Transverse colon (tissue), 4 donors: ENCODE results near the gene TOX2. TPM values are rescaled to one million over a fixed set of nuclear protein-coding genes. Genes with fewer than 3 reads are reported as not detected.

ENCODE experiments used
- DNase-seq: peaks from one replicate; pipeline ENCODE4 v3.0.0-alpha.2; 2019
- H3K27ac ChIP-seq, 4 donors: fragments of 200-600 bp; sonication (generic); 2 replicates each; pipeline ENCODE4 v1.5.1; 2016 to 2018; ENCODE audit warnings: inconsistent platforms in 4 of 4
- H3K27me3 ChIP-seq: fragments of 200-600 bp; sonication (generic); 2 replicates; pipeline ENCODE4 v1.5.1; 2017; ENCODE audit warnings: inconsistent platforms
- H3K36me3 ChIP-seq, 4 donors: fragments of 200-600 bp; sonication (generic); 2 replicates each; pipeline ENCODE4 v1.5.1; 2017 to 2019; ENCODE audit warnings: inconsistent platforms in 4 of 4
- H3K4me1 ChIP-seq, 4 donors: fragments of 200-600 bp; sonication (generic); 2 replicates each; pipeline ENCODE4 v1.5.1; 2017 to 2020; ENCODE audit warnings: inconsistent platforms in 4 of 4
- H3K4me3 ChIP-seq, 4 donors: fragments of 200-600 bp; sonication (generic); 1 replicate in 1 of 4; 2 replicates in 3 of 4; pipeline versions ENCODE4 v1.5.1 to v1.6.1; 2017 to 2019; ENCODE audit warnings: inconsistent platforms in 4 of 4
- H3K9me3 ChIP-seq, 2 donors: fragments of 200-600 bp; sonication (generic); 2 replicates each; pipeline ENCODE4 v1.5.1; 2017 to 2019; ENCODE audit warnings: inconsistent platforms in 2 of 2
- EP300 ChIP-seq: sonication (generic); formaldehyde crosslinking; IDR thresholded peaks from one replicate; pipeline ENCODE4 v1.6.1; 2017; ENCODE audit warnings: antibody characterized with exemption, low read depth
- POLR2A ChIP-seq: fragments of 450-650 bp; IDR thresholded peaks from one replicate; pipeline ENCODE4 v1.6.1; 2016; ENCODE audit warnings: antibody characterized with exemption, mild to moderate bottlenecking, moderate library complexity
- POLR2AphosphoS5 ChIP-seq, 3 donors: sonication (generic); formaldehyde crosslinking; IDR thresholded peaks; one replicate each; pipeline ENCODE4 v1.6.1; 2016; ENCODE audit warnings: antibody characterized with exemption in 3 of 3
- WGBS, 2 donors: methylation state at CpG; one replicate each; pipeline ENCODE4 v1.1.5; 2018; ENCODE audit warnings: low coverage in 1 of 2; 5-methylcytosine and 5-hydroxymethylcytosine counted together
- in situ Hi-C, 4 donors: fragments of 200-750 bp; cut with MboI; loops; one replicate each; pipeline versions ENCODE4 v1.15.0 to v1.15.1; 2017; ENCODE audit warnings: low sequenced_read_pairs in 3 of 4, low pct_ligation_motif_present in 1 of 4, low pct_unique_long_range_greater_than_20kb in 1 of 4
- intact Hi-C: fragments of 100-400 bp; cut with DNase I; formaldehyde crosslinking; loops from one replicate; pipeline ENCODE4 v1.15.1; 2023; ENCODE audit warnings: low total_unique reads
- total RNA-seq, 4 donors: library from RNA; depleted of rRNA; stranded (reverse); fragments of >200 nt; gene quantifications; one replicate each; pipeline ENCODE4 v1.1.0, GENCODE V29; 2016
- TF ChIP-seq, protein P1 (sequence below), 5 experiments: fragments of 200-600 bp in 3 of 5; fragments of 450-650 bp in 2 of 5; sonication (generic) in 3 of 5; IDR thresholded peaks; 1 replicate in 2 of 5; 2 replicates in 3 of 5; pipeline ENCODE4 v1.5.1; 2016 to 2017; ENCODE audit warnings: antibody characterized with exemption in 5 of 5, inconsistent platforms in 3 of 5, mild to moderate bottlenecking in 2 of 5, moderate library complexity in 1 of 5

Gene TOX2
- total RNA-seq, 4 donors from 2014 or later, result 1.5 to 15.7 (median 6.8) TPM

GRCh38 chr20:43946206-43946491 lies 31.5 kb downstream of the TOX2 start:
- Histone ChIP-seq H3K27me3 (no peaks in the 10 kb centered on the region), H3K4me3 (no peak overlapping the region), H3K9me3 (no peaks in the 10 kb centered on the region), H3K27ac (no peak overlapping the region), H3K36me3 (no peaks in the 10 kb centered on the region), H3K4me1 (peaks cover 0 to 29% (median 20%) of the 10 kb centered on the region in 4 donors)
- TF ChIP-seq POLR2A (no peak), POLR2AphosphoS5 (IDR thresholded peaks at IDR 0.05) (no peak), EP300 (no peak)
- TF ChIP-seq, protein P1, sequence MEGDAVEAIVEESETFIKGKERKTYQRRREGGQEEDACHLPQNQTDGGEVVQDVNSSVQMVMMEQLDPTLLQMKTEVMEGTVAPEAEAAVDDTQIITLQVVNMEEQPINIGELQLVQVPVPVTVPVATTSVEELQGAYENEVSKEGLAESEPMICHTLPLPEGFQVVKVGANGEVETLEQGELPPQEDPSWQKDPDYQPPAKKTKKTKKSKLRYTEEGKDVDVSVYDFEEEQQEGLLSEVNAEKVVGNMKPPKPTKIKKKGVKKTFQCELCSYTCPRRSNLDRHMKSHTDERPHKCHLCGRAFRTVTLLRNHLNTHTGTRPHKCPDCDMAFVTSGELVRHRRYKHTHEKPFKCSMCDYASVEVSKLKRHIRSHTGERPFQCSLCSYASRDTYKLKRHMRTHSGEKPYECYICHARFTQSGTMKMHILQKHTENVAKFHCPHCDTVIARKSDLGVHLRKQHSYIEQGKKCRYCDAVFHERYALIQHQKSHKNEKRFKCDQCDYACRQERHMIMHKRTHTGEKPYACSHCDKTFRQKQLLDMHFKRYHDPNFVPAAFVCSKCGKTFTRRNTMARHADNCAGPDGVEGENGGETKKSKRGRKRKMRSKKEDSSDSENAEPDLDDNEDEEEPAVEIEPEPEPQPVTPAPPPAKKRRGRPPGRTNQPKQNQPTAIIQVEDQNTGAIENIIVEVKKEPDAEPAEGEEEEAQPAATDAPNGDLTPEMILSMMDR (IDR thresholded peaks at IDR 0.05), result no peak
- 85% methylated on average over 2 of the region's 2 CpGs; no CpG with 5 or more reads in 1 of the 2 donors for WGBS, 2 donors
- DNase-seq, result no peak
- intact Hi-C loops (no loop called here), in situ Hi-C loops (no loop called here)

DNA sequence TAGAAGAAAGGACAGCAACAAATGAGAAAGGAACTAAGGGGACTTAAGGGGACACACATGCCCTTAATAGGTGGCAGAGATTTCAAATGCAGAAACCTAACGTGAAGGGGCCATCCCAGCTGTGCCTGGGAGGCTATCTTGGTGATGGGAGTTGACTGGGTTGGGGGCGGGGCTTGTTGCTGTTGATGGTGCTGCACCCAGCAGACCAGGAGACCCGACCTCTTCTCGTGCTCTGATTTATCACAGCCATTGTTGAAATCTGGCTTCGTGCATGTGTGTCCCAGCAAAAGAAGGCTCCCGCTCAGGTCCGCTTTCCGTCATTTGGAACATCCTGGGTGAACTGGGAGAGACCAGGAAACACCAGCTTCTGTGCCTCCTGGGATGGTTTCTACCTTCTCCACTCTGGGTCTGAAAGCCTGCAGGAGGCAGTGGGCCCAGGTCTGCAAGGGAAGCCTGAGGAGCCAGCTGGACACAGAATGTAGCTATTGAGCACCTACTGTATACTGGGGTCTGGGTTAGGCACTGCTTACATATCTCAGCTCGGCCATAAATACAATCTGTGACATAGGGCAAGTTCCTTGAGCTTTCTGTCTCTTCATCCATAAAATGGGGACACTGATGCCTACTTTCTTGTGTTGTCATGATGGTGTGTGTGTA lies 32.1 kb downstream of the TOX2 start:
- H3K36me3 ChIP-seq, result no peaks in the 10 kb centered on the region
- 79 to 81% methylated on average over 6 to 9 of the region's 9 CpGs for WGBS, 2 donors
- no peak overlapping the region for H3K4me3 ChIP-seq
- H3K27me3 ChIP-seq, result no peaks in the 10 kb centered on the region
- no peaks in the 10 kb centered on the region for H3K9me3 ChIP-seq
- DNase-seq, result no peak
- no peak for TF ChIP-seq POLR2AphosphoS5 (IDR thresholded peaks at IDR 0.05)
- no peak for TF ChIP-seq POLR2A
- TF ChIP-seq EP300, result no peak
- TF ChIP-seq, protein P1 (IDR thresholded peaks at IDR 0.05), result no peak
- peaks cover 0 to 22% (median 16%) of the 10 kb centered on the region in 4 donors for H3K4me1 ChIP-seq
- in situ Hi-C loops, result no loop called here
- intact Hi-C loops, result no loop called here
- no peak overlapping the region for H3K27ac ChIP-seq

GRCh38 chr20:43947316-43947710 lies 32.7 kb downstream of the TOX2 start:
- Histone ChIP-seq H3K9me3 (no peaks in the 10 kb centered on the region), H3K4me3 (no peak overlapping the region), H3K27me3 (no peaks in the 10 kb centered on the region), H3K27ac (no peak overlapping the region), H3K36me3 (no peaks in the 10 kb centered on the region), H3K4me1 (peaks cover 0 to 17% (median 11%) of the 10 kb centered on the region in 4 donors)
- in situ Hi-C loops, result no loop called here
- no peak for TF ChIP-seq EP300
- TF ChIP-seq POLR2AphosphoS5 (IDR thresholded peaks at IDR 0.05), result no peak
- TF ChIP-seq, protein P1 (IDR thresholded peaks at IDR 0.05), result no peak
- no peak for TF ChIP-seq POLR2A
- no peak for DNase-seq
- 85 to 100% methylated on average over 1 to 6 of the region's 6 CpGs for WGBS, 2 donors
- intact Hi-C loops, result no loop called here

- Histone ChIP-seq H3K36me3 (no peaks in the 10 kb centered on the region), H3K27ac (no peak overlapping the region), H3K4me1 (peaks cover 0 to 7% (median 3%) of the 10 kb centered on the region in 4 donors), H3K27me3 (no peaks in the 10 kb centered on the region), H3K9me3 (no peaks in the 10 kb centered on the region), H3K4me3 (no peak overlapping the region)
- intact Hi-C loops (no loop called here), in situ Hi-C loops (no loop called here)
- DNase-seq, result no peak
- TF ChIP-seq, protein P1 (IDR thresholded peaks at IDR 0.05), result no peak
- TF ChIP-seq EP300 (no peak), POLR2AphosphoS5 (IDR thresholded peaks at IDR 0.05) (no peak), POLR2A (no peak)
- 96 to 100% methylated on average over 1 to 5 of the region's 8 CpGs for WGBS, 2 donors
Measured at GRCh38 chr20:43948455-43948854, 33.8 kb downstream of the TOX2 start.
